ENCODE measurements around the gene USP17L11.
"Not testable (repeated sequence)": the region's sequence is repeated elsewhere in the genome, so short reads cannot be mapped to it uniquely, and the experiment has no call there.

USP17L11 gene, protein sequence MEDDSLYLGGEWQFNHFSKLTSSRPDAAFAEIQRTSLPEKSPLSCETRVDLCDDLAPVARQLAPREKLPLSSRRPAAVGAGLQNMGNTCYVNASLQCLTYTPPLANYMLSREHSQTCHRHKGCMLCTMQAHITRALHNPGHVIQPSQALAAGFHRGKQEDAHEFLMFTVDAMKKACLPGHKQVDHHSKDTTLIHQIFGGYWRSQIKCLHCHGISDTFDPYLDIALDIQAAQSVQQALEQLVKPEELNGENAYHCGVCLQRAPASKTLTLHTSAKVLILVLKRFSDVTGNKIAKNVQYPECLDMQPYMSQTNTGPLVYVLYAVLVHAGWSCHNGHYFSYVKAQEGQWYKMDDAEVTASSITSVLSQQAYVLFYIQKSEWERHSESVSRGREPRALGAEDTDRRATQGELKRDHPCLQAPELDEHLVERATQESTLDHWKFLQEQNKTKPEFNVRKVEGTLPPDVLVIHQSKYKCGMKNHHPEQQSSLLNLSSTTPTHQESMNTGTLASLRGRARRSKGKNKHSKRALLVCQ

DNA sequence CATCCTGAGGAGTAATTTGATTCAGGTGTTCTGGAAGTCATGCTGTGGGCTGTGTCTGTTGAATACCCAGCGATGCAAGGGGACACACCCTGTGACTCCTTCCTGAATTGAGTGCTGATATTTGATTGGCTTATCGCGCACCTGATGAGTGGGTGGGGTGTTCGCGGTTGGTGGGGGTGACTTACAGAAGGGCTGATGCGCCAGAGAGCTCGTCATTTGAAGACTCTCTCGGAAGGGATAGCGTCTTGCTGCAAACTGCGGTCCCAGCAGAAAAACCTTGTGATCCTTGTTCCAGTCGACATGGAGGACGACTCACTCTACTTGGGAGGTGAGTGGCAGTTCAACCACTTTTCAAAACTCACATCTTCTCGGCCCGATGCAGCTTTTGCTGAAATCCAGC, at the start of gene USP17L11:
TSS of gene USP17L11 (plus strand) at position 301 of the 400 bp plus-strand sequence. CDS start at position 301, 0 bp downstream.
- intact Hi-C loops (cut with micrococcal nuclease) = not testable (repeated sequence)

DNA sequence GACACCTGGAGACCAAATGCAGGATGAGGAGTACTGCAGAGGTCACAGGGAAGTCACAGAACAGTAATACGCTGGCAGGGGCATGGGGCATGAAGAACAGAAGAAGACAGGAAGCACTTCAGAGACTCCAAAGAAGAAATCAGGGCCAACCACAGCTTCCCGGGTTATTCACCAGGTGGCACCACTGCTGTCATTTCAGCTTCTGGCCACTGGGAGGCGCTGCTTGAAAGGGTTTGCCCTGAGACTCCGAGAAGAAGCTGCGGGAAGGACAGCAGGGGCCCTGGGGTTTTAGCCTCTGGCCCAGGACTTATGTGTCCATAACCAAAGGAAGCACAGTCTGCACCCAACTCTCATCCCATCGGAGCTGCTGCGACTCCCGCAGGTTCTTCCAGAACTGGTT, 49.2 kb upstream of the USP17L11 start:
- H3K9me3 Mint-ChIP-seq; intact Hi-C loops (cut with micrococcal nuclease); H3K36me3 Mint-ChIP-seq (ENCODE audit: low read depth); H3K27me3 Mint-ChIP-seq; H3K27ac Mint-ChIP-seq; H3K4me3 Mint-ChIP-seq; H3K4me1 Mint-ChIP-seq (ENCODE audit: low read depth): not testable (repeated sequence)

More for the DNA sequence above, at the start of gene USP17L11:
- not testable (repeated sequence) for H3K9me3 Mint-ChIP-seq; H3K4me3 Mint-ChIP-seq; H3K27ac Mint-ChIP-seq; H3K4me1 Mint-ChIP-seq (ENCODE audit: low read depth); H3K27me3 Mint-ChIP-seq; H3K36me3 Mint-ChIP-seq (ENCODE audit: low read depth)

DNA sequence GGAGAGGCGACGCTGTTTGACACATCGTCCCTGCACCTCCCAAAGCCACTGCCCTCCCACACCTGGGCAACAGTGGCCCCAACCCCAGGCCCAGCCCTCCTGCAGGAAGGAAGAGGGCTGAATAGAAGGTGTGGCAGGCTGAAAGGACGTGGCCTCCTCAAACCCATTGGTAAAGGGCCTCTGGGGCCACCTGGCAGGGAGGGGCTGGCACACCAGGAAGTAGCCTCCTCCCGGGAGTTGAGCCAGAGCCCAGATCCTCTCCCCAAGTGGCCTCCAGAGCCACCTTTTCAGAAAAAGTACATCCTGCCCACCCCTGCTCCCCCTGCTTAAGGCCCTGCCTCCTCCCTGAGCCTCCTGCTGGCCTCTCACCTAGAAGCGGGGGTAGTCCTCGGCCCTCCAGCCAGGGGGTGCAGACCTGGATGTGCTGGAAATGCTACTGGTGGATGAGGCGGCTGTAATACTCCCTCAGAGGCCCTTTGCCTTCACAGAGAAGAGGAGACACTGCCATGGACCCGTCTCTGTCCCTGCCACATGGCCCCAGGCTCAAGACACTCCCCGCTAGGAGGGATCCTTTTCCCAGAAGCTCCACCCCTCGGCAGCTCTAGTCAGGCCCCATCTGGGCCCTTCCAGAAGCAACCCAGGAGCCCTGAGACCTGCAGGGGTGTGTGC, 45.3 kb upstream of the USP17L11 start, which contains the start of gene FAM90A26:
TSS of gene FAM90A26 (plus strand) at position 619 of the 669 bp plus-strand sequence. CDS start 2,764 bp downstream, outside the sequence.
- intact Hi-C loops (cut with micrococcal nuclease); H3K9me3 Mint-ChIP-seq; H3K27ac Mint-ChIP-seq: not testable (repeated sequence)

DNA sequence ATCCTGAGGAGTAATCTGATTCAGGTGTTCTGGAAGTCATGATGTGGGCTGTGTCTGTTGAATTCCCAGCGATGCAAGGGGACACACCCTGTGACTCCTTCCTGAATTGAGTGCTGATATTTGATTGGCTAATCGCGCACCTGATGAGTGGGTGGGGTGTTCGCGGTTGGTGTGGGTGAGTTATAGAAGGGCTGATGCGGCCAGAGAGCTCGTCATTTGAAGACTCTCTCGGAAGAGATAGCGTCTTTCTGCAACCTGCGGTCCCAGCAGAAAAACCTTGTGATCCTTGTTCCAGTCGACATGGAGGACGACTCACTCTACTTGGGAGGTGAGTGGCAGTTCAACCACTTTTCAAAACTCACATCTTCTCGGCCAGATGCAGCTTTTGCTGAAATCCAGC, 4.8 kb upstream of the USP17L11 start, which contains the start of gene USP17L10:
TSS of gene USP17L10 (plus strand) at position 301 of the 400 bp plus-strand sequence. CDS start at position 301, 0 bp downstream.
- H3K27me3 Mint-ChIP-seq; H3K4me1 Mint-ChIP-seq (ENCODE audit: low read depth); H3K4me3 Mint-ChIP-seq; H3K9me3 Mint-ChIP-seq; intact Hi-C loops (cut with micrococcal nuclease); H3K36me3 Mint-ChIP-seq (ENCODE audit: low read depth); H3K27ac Mint-ChIP-seq: not testable (repeated sequence)

More for the DNA sequence above, 45.3 kb upstream of the USP17L11 start, which contains the start of gene FAM90A26:
- H3K36me3 Mint-ChIP-seq (ENCODE audit: low read depth); H3K4me1 Mint-ChIP-seq (ENCODE audit: low read depth); H3K4me3 Mint-ChIP-seq; H3K27me3 Mint-ChIP-seq: not testable (repeated sequence)

DNA sequence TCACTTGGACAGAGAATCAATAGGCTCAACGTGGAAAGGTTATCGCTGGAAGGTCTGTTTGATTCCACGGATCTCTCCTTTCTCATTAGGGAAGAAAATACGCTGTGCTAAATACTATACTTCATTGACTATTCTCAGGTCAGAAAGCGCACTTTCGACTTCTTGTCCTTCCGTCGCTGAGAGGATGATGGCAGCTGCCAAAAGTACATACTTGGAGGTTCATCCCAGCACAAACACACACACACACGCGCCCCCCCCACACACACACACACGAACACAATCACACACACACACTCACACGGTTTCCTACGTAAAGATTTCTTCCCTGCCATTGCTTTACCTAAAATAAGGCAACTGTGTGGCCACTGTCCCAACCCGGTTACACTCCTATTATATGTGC, 504 bp upstream of the USP17L11 start:
- intact Hi-C loops (cut with micrococcal nuclease); H3K9me3 Mint-ChIP-seq; H3K27me3 Mint-ChIP-seq; H3K4me1 Mint-ChIP-seq (ENCODE audit: low read depth); H3K36me3 Mint-ChIP-seq (ENCODE audit: low read depth); H3K4me3 Mint-ChIP-seq; H3K27ac Mint-ChIP-seq: not testable (repeated sequence)

DNA sequence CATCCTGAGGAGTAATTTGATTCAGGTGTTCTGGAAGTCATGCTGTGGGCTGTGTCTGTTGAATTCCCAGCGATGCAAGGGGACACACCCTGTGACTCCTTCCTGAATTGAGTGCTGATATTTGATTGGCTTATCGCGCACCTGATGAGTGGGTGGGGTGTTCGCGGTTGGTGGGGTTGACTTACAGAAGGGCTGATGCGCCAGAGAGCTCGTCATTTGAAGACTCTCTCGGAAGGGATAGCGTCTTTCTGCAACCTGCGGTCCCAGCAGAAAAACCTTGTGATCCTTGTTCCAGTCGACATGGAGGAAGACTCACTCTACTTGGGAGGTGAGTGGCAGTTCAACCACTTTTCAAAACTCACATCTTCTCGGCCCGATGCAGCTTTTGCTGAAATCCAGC, 4.6 kb downstream of the USP17L11 start, which contains the start of gene USP17L12:
TSS of gene USP17L12 (plus strand) at position 301 of the 400 bp plus-strand sequence. CDS start at position 301, 0 bp downstream.
- H3K9me3 Mint-ChIP-seq; H3K36me3 Mint-ChIP-seq (ENCODE audit: low read depth); H3K27ac Mint-ChIP-seq; H3K4me3 Mint-ChIP-seq; H3K27me3 Mint-ChIP-seq; intact Hi-C loops (cut with micrococcal nuclease); H3K4me1 Mint-ChIP-seq (ENCODE audit: low read depth): not testable (repeated sequence)

DNA sequence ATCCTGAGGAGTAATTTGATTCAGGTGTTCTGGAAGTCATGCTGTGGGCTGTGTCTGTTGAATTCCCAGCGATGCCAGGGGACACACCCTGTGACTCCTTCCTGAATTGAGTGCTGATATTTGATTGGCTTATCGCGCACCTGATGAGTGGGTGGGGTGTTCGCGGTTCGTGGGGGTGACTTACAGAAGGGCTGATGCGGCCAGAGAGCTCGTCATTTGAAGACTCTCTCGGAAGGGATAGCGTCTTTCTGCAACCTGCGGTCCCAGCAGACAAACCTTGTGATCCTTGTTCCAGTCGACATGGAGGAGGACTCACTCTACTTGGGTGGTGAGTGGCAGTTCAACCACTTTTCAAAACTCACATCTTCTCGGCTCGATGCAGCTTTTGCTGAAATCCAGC, 9.4 kb downstream of the USP17L11 start, which contains the start of gene USP17L13:
TSS of gene USP17L13 (plus strand) at position 301 of the 400 bp plus-strand sequence. CDS start at position 301, 0 bp downstream.
- H3K4me1 Mint-ChIP-seq (ENCODE audit: low read depth); H3K4me3 Mint-ChIP-seq; H3K9me3 Mint-ChIP-seq; intact Hi-C loops (cut with micrococcal nuclease); H3K27ac Mint-ChIP-seq; H3K36me3 Mint-ChIP-seq (ENCODE audit: low read depth); H3K27me3 Mint-ChIP-seq: not testable (repeated sequence)

DNA sequence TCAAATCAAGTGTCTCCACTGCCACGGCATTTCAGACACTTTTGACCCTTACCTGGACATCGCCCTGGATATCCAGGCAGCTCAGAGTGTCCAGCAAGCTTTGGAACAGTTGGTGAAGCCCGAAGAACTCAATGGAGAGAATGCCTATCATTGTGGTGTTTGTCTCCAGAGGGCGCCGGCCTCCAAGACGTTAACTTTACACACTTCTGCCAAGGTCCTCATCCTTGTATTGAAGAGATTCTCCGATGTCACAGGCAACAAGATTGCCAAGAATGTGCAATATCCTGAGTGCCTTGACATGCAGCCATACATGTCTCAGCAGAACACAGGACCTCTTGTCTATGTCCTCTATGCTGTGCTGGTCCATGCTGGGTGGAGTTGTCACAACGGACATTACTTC, 15.0 kb downstream of the USP17L11 start:
- H3K27ac Mint-ChIP-seq; H3K4me1 Mint-ChIP-seq (ENCODE audit: low read depth); H3K27me3 Mint-ChIP-seq; intact Hi-C loops (cut with micrococcal nuclease); H3K4me3 Mint-ChIP-seq; H3K9me3 Mint-ChIP-seq; H3K36me3 Mint-ChIP-seq (ENCODE audit: low read depth): not testable (repeated sequence)

DNA sequence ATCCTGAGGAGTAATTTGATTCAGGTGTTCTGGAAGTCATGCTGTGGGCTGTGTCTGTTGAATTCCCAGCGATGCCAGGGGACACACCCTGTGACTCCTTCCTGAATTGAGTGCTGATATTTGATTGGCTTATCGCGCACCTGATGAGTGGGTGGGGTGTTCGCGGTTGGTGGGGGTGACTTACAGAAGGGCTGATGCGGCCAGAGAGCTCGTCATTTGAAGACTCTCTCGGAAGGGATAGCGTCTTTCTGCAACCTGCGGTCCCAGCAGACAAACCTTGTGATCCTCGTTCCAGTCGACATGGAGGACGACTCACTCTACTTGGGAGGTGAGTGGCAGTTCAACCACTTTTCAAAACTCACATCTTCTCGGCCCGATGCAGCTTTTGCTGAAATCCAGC, 18.9 kb downstream of the USP17L11 start, which contains the start of gene USP17L15:
TSS of gene USP17L15 (plus strand) at position 301 of the 400 bp plus-strand sequence. CDS start at position 301, 0 bp downstream.
- H3K27me3 Mint-ChIP-seq; H3K4me3 Mint-ChIP-seq; H3K4me1 Mint-ChIP-seq (ENCODE audit: low read depth); H3K27ac Mint-ChIP-seq; intact Hi-C loops (cut with micrococcal nuclease); H3K36me3 Mint-ChIP-seq (ENCODE audit: low read depth); H3K9me3 Mint-ChIP-seq: not testable (repeated sequence)

DNA sequence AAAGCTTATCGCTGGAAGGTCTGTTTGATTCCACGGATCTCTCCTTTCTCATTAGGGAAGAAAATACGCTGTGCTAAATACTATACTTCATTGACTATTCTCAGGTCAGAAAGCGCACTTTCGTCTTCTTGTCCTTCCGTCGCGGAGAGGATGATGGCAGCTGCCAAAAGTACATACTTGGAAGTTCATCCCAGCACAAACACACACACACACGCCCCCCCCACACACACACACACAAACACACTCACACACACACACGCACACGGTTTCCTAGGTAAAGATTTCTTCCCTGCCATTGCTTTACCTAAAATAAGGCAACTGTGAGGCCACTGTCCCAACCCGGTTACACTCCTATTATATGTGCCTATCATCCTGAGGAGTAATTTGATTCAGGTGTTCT, 23.3 kb downstream of the USP17L11 start:
- H3K36me3 Mint-ChIP-seq (ENCODE audit: low read depth); H3K27me3 Mint-ChIP-seq; H3K4me3 Mint-ChIP-seq; H3K4me1 Mint-ChIP-seq (ENCODE audit: low read depth); H3K9me3 Mint-ChIP-seq; intact Hi-C loops (cut with micrococcal nuclease); H3K27ac Mint-ChIP-seq: not testable (repeated sequence)

DNA sequence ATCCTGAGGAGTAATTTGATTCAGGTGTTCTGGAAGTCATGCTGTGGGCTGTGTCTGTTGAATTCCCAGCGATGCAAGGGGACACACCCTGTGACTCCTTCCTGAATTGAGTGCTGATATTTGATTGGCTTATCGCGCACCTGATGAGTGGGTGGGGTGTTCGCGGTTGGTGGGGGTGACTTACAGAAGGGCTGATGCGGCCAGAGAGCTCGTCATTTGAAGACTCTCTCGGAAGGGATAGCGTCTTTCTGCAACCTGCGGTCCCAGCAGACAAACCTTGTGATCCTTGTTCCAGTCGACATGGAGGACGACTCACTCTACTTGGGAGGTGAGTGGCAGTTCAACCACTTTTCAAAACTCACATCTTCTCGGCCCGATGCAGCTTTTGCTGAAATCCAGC, 28.4 kb downstream of the USP17L11 start, which contains the start of gene USP17L17:
TSS of gene USP17L17 (plus strand) at position 301 of the 400 bp plus-strand sequence. CDS start at position 301, 0 bp downstream.
- H3K27me3 Mint-ChIP-seq; H3K9me3 Mint-ChIP-seq; H3K36me3 Mint-ChIP-seq (ENCODE audit: low read depth); intact Hi-C loops (cut with micrococcal nuclease); H3K27ac Mint-ChIP-seq; H3K4me3 Mint-ChIP-seq; H3K4me1 Mint-ChIP-seq (ENCODE audit: low read depth): not testable (repeated sequence)

DNA sequence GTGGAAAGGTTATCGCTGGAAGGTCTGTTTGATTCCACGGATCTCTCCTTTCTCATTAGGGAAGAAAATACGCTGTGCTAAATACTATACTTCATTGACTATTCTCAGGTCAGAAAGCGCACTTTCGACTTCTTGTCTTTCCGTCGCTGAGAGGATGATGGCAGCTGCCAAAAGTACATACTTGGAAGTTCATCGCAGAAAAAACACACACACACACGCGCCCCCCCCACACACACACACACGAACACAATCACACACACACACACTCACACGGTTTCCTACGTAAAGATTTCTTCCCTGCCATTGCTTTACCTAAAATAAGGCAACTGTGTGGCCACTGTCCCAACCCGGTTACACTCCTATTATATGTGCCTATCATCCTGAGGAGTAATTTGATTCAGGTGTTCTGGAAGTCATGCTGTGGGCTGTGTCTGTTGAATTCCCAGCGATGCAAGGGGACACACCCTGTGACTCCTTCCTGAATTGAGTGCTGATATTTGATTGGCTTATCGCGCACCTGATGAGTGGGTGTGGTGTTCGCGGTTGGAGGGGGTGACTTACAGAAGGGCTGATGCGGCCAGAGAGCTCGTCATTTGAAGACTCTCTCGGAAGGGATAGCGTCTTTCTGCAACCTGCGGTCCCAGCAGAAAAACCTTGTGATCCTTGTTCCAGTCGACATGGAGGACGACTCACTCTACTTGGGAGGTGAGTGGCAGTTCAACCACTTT, 32.9 kb downstream of the USP17L11 start, which contains the start of gene USP17L18:
TSS of gene USP17L18 (plus strand) at position 678 of the 728 bp plus-strand sequence. CDS start at position 678, 0 bp downstream.
- H3K9me3 Mint-ChIP-seq; H3K4me3 Mint-ChIP-seq; H3K36me3 Mint-ChIP-seq (ENCODE audit: low read depth); H3K27ac Mint-ChIP-seq; H3K4me1 Mint-ChIP-seq (ENCODE audit: low read depth); intact Hi-C loops (cut with micrococcal nuclease); H3K27me3 Mint-ChIP-seq: not testable (repeated sequence)

DNA sequence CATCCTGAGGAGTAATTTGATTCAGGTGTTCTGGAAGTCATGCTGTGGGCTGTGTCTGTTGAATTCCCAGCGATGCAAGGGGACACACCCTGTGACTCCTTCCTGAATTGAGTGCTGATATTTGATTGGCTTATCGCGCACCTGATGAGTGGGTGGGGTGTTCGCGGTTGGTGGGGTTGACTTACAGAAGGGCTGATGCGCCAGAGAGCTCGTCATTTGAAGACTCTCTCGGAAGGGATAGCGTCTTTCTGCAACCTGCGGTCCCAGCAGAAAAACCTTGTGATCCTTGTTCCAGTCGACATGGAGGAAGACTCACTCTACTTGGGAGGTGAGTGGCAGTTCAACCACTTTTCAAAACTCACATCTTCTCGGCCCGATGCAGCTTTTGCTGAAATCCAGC, 37.9 kb downstream of the USP17L11 start, which contains the start of gene USP17L19:
TSS of gene USP17L19 (plus strand) at position 301 of the 400 bp plus-strand sequence. CDS start at position 301, 0 bp downstream.
- H3K4me3 Mint-ChIP-seq; intact Hi-C loops (cut with micrococcal nuclease); H3K27me3 Mint-ChIP-seq; H3K36me3 Mint-ChIP-seq (ENCODE audit: low read depth); H3K27ac Mint-ChIP-seq; H3K4me1 Mint-ChIP-seq (ENCODE audit: low read depth); H3K9me3 Mint-ChIP-seq: not testable (repeated sequence)
